HG02870 (cell line): ENCODE measurements around the gene ATN1.

ENCODE experiments used
- ATAC-seq: cut with Tn5 transposase; IDR thresholded peaks from one replicate; pipeline ENCODE4 v1.9.1; 2021; ENCODE audit warnings: mild to moderate bottlenecking, moderate library complexity; ENCODE audit not compliant: unreplicated experiment

ATN1 gene

GRCh38 chr12:6925540-6926279 is 2.0 kb upstream of the ATN1 start:
- ATAC-seq: no peak

DNA sequence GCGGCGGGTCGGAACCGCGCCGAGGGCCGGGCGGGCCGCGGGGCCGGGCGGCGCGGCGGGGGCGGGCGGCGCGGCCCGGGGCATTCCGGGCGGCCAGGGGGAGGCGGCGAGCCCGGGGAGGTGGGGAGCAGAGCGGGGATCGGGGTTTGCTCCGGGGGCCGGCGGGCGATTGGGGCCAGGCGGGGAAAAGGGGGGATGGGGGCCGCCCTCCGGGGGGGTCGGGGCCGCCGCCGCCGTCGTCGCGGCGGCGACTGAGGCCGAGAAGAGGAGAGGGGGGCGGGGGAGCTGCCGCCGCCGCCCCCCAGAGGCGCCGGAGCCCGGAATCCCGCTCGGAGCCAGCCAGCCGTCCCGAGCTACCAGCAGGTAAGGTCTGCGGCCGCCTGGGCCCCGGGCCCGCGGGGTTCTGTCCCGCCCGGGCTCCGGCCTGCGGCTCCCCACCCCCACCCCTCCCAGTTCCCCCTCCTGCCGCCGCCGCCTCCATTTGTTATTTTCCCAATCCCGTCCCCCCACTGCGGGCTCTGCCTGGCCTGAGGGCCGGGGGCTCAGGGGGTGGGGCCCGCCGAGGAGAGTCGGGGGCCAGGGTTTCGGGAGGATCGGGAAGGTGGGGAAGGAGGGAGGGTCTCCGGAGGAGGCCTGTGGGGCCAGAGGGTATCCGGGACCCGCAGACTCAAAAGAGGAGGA is 403 bp downstream of the ATN1 start:
- ATAC-seq: no peak

- no peak for ATAC-seq
These were observed 1.1 kb downstream of the ATN1 start for GRCh38 chr12:6928703-6929407.

GRCh38 chr12:6929466-6930452 is 2.0 kb downstream of the ATN1 start:
- no peak for ATAC-seq

DNA sequence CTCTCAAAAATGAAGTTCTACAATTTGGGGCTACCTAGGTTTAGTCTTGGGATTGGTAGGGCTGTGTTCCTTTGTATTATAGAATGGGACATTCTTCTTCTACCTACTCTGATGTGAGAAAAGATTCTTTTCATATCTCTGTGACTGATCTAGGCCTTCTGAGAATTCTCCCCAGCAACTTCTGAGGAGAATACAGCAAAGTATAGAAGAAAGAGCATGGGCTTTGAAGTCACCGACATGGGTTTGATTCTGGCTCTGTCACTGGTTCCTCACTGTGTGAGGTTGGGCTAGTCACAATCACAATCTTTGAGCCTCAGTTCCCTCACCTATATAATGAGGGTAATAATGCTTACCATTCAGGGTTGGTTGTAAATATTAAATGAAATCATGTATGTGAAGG is 5.0 kb downstream of the ATN1 start:
- ATAC-seq: no peak

DNA sequence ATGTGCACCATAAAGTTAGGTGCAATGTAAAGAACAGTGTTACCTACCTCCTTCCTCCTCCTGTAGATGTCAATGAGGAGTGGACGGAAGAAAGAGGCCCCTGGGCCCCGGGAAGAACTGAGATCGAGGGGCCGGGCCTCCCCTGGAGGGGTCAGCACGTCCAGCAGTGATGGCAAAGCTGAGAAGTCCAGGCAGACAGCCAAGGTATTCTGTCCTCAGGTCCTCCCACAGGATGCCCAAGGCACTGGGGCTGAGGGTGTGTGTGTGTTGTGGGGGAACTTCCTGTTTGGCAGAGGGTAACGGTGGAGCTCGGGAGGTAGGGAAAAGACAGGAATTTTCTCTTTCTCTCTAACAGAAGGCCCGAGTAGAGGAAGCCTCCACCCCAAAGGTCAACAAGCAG is 6.4 kb downstream of the ATN1 start:
- no peak for ATAC-seq

DNA sequence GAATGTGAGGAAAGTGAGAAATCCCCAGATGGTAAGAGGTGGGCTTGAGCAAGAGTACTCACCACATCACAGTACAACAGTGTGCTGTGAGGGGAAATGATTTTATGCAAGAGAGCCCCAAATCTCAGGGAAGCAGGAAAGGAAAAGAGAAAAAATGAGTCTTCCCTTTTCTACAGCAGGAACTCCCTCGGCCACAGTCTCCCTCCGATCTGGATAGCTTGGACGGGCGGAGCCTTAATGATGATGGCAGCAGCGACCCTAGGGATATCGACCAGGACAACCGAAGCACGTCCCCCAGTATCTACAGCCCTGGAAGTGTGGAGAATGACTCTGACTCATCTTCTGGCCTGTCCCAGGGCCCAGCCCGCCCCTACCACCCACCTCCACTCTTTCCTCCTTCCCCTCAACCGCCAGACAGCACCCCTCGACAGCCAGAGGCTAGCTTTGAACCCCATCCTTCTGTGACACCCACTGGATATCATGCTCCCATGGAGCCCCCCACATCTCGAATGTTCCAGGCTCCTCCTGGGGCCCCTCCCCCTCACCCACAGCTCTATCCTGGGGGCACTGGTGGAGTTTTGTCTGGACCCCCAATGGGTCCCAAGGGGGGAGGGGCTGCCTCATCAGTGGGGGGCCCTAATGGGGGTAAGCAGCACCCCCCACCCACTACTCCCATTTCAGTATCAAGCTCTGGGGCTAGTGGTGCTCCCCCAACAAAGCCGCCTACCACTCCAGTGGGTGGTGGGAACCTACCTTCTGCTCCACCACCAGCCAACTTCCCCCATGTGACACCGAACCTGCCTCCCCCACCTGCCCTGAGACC is 7.8 kb downstream of the ATN1 start:
- ATAC-seq: no peak

DNA sequence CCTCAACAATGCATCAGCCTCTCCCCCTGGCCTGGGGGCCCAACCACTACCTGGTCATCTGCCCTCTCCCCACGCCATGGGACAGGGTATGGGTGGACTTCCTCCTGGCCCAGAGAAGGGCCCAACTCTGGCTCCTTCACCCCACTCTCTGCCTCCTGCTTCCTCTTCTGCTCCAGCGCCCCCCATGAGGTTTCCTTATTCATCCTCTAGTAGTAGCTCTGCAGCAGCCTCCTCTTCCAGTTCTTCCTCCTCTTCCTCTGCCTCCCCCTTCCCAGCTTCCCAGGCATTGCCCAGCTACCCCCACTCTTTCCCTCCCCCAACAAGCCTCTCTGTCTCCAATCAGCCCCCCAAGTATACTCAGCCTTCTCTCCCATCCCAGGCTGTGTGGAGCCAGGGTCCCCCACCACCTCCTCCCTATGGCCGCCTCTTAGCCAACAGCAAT is 8.5 kb downstream of the ATN1 start:
- no peak for ATAC-seq

GRCh38 chr12:6936636-6937480 is 9.1 kb downstream of the ATN1 start:
- no peak for ATAC-seq

DNA sequence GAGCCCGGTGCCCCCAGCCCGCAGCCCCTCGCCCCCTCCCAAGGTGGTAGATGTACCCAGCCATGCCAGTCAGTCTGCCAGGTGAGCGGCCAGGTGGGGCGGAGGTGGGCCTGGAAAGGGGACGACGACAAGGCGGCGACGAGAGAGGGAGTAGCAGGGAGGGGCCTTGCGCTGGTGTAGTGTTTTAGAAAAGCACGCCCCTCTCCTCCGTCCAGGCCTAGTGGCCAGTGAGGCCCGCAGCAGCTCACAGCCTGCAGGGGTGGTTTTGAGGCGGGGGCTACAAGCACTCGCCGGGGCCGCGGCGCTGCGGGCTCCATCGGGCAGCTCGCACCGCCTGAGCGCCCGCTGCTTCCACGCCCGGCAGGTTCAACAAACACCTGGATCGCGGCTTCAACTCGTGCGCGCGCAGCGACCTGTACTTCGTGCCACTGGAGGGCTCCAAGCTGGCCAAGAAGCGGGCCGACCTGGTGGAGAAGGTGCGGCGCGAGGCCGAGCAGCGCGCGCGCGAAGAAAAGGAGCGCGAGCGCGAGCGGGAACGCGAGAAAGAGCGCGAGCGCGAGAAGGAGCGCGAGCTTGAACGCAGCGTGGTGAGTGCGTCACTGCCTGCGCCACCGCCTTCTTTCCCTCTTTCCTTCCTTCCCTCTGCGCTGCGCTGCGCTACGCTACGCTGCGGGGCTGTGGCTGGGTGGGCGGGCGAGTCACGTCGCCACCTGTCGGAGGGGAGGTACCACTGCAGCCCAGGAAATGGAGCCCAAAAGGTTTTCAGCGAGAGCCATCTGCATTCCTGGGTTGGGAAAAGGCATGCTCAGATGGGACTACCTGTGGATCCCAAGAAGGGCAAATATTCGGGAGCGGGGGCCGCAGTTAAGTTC is 10.0 kb downstream of the ATN1 start:
- peak; percentile 89 for ATAC-seq

DNA sequence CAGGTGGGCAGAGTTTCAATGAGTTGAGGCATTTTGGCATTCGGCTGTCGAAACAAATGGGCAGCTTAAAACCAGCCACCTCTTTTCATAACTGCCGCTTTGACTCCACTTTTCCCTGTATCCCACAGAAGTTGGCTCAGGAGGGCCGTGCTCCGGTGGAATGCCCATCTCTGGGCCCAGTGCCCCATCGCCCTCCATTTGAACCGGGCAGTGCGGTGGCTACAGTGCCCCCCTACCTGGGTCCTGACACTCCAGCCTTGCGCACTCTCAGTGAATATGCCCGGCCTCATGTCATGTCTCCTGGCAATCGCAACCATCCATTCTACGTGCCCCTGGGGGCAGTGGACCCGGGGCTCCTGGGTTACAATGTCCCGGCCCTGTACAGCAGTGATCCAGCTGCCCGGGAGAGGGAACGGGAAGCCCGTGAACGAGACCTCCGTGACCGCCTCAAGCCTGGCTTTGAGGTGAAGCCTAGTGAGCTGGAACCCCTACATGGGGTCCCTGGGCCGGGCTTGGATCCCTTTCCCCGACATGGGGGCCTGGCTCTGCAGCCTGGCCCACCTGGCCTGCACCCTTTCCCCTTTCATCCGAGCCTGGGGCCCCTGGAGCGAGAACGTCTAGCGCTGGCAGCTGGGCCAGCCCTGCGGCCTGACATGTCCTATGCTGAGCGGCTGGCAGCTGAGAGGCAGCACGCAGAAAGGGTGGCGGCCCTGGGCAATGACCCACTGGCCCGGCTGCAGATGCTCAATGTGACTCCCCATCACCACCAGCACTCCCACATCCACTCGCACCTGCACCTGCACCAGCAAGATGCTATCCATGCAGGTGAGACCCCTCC is 10.8 kb downstream of the ATN1 start:
- no peak for ATAC-seq

DNA sequence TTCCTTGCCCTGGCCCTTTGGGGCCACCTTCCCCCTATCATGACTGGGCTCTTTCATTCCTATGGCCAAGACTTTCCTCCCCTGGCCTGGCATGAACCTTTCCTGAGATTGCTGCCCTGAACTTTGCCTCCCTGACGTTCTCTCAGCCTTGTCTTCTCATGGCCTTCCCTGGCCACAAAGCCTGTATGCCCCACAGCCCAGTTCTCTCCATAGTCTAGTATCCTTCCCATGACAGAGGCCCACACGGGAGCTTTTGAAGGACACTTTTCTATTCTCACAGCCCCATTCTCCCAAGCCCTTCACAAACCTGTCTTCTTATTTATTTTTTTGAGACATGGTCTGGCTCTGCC is 11.4 kb downstream of the ATN1 start:
- no peak for ATAC-seq

DNA sequence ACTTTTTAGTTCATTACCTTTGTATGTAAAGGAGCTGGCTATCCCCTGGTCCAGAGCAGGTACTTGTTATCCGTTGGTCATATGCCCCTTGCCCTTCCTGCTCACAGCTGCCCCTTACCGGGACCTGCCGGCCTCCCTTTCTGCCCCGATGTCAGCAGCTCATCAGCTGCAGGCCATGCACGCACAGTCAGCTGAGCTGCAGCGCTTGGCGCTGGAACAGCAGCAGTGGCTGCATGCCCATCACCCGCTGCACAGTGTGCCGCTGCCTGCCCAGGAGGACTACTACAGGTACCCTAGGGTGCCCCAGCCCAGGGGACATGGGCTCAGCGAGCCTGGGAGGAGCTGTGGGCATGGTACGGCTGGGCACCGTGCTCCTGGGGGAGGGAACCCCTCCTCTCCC is 13.5 kb downstream of the ATN1 start:
- ATAC-seq: no peak

GRCh38 chr12:6941782-6942181 is 14.0 kb downstream of the ATN1 start:
- ATAC-seq: no peak

DNA sequence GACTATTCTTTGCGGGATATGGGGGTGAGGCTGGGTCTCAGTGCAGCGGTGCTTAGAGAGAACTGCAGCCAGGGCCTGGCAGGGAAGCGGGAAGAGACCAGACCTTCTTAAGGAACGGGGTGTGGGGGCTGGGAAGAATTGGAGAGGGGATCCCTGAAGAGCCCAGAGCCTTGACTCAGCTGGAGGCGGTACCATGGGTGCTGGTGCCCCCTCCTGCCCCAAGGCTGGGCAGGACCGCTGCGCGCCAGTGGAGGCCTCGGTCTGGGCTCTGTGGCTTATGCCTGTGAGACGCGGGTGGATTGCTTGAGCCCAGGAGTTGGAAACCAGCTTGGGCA is 14.5 kb downstream of the ATN1 start:
- no peak for ATAC-seq

DNA sequence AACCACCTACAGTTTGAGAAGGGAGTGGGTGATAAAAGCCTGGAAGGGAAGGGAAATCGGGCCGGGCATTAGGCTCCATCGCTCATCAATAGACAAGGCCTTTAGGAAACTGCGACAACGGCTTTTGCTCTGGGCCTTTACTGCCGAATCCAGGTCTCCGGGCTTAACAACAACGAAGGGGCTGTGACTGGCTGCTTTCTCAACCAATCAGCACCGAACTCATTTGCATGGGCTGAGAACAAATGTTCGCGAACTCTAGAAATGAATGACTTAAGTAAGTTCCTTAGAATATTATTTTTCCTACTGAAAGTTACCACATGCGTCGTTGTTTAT is 15.6 kb downstream of the ATN1 start:
- ATAC-seq: peak; percentile 25

DNA sequence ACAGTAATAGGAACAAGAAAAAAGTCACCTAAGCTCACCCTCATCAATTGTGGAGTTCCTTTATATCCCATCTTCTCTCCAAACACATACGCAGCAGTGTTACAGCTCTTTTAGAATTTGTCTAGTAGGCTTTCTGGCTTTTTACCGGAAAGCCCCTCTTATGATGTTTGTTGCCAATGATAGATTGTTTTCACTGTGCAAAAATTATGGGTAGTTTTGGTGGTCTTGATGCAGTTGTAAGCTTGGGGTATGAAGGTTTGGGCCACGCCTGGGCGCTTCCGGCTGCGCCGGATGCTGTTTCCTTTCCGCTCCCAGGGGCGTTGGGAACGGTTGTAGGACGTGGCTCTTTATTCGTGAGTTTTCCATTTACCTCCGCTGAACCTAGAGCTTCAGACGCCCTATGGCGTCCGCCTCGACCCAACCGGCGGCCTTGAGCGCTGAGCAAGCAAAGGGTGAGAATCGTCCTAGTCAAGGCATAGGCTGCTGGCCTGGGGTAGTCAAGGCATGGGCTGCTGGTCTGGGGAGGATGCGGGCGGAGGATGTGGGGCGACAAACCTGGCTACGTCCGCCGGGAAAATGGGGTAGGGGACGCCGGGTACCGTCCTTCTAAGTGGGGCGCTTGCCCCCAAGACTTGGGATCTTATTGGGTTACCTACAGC is 16.1 kb downstream of the ATN1 start, which contains the start of the genes C12orf57 and RNU7-1:
Gene C12orf57, plus strand, starts transcription at position 301 of the 659 bp plus-strand sequence. Its CDS starts 100 bp downstream, at position 401.
Gene RNU7-1, plus strand, starts transcription at position 95 of the 659 bp plus-strand sequence.
- ATAC-seq: peak; percentile 24
